HG03378 (cell line): ENCODE results near the gene FBLN2.

ENCODE experiments used
- ATAC-seq: cut with Tn5 transposase; IDR thresholded peaks from one replicate; pipeline ENCODE4 v1.9.1; 2021; ENCODE audit warnings: mild to moderate bottlenecking, moderate library complexity; ENCODE audit not compliant: unreplicated experiment

Gene FBLN2

DNA sequence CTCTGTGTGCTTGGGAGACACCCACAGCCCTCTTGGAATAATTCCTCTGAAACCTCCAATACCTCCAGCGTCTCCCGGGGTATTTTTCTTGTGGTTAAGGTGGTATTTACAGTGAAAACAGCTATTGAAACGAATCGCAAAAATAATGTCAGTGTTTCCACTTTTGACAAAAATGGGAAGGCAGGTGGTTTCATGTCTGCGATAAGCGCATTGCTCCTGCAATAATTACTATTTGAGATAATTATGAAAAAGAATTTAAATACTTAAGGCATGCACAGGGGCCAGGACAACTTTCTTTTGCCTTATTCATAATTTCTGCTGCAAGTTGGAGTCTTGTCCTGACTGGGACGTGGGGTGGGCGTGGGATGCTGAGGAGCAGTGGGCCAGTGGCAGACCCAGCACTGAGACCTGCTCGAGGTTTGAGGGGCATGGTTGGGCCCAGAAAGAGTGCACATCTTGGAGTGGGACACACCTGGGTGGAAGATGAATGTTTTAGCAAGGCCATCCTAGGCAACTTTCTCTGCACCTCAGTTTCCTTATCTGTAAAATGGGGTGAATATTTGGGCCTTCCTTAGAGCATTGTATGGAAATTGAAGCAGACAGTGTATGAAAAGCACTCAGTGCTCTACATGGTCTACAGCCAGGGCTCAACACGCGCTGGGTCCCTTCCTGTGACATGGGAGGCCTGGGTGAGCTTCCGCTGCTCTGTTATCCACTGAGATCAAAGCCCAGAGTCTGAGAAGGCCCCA is 110.5 kb downstream of the FBLN2 start:
- ATAC-seq, result no peak

DNA sequence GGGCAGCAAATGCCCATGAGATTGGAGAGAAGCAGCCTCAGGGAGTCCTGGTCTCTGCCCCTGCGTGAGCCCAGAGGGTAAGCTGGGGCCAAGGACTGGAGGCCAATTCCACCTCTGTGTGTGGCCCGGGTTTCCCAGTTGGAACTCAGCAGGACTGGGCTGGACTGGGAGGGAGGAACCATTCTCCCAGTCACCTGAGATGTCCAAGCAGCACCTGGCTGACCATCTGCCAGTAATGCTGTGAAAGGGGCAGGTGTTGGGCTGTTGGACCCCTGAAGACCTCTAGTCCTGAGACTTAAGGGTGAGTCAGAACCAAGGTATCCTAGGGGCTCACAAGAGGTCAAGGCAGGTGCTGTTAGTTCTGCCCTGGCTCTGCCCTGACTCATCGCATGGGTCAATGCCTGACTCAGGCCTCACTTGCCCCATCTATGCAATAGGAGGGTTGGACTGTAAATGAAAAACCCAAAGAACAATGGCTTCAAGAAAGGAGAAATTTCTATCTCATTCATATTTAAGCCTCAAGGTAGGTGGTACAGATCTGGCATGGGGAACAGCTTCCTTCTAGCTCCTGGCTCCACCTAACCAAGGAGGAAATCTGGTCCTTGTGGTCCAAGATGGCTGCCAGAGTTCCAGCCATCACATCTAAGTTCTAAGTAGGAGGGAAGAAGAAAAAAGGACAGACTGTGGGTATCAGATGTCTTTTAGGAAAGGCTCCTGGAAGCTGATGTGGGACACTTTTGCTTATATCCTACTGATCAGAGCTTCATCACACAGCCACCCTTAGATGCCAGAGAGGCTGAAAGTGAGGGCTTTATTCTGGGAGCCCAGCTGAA is 111.3 kb downstream of the FBLN2 start:
- ATAC-seq, result no peak

DNA sequence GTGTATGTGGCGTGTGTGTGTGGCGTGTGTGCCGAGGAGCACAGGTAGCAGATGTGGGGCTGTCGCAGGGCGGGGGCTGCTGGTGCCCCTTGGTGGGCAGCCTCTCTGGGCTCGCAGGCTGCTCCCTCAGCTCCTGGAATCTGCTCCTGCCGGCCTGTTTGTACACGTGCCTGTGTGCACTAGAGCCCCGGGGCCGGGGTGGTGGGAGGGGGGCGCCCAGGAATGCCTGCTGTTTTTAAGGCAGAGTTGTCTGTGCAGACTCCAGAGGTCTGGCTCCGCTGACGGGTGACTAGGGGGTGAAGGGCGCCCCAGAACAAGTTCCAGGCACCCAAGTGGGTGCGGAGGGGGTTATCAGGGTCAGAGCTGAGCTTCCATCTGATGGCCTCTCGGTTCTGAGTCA is 112.2 kb downstream of the FBLN2 start:
- no peak for ATAC-seq

DNA sequence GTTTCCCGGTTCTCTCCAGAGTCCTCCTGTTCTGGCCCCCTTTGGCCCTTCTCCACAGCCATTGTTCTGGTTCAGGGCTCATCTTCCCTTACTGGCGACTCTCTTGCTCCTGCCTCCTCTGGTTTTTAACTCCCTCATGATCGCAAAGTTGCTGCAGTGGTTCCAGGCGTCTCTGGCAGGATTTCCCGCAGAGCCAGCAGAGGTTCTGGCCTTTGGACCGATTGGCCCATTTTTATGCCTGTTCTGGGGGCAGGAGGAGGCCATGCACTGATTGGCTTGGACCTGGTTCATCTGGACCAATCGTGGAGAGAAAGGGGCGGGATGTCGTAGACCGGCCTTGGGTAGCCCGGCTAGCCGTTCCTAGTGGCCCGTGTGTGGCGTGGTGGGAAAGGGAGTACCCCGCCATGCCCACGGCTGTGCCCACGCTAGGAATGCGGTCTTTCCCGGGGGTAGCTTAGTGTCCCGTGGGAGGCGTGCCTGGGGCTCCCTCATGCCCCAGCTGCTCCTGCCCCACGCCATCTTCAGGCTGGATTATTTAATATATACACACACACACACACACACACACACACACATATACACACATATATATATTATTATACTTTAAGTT is 113.4 kb downstream of the FBLN2 start:
- ATAC-seq, result no peak

DNA sequence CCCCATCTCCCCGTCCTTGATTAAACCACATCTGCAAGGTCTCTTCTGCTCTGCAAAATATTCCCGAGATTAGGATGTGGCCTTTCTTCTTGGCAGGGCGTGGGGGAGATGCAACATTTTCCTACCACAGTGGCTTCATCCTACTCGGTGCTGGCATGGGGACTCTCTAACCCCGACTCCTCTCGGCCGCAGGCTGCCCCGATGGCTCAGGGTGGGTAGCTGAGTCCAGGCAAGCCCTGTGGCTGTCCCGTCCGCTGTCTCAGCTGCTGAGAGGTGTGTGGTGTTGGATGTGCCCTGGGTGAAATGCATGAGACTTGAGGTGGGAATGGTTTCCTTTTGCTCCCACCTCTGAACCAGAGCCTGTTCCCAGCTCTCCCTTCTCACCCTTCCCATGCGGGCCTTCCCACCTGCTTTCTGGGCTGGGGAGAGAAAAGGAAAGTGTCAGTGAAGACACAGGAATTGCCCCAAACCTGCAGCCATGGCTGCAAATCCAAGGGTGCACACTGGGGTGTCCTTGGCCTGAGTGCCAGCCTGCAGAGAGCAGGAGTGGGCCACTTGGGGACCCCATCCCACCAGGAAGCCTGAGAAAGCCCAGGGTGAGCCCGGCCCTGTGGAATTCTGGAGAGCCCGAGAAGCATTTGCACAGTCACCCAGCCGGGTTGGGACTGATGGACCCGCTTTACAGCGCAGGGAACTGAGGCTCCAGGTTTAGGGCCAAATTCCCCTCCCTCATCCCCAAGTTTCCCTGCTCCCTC is 115.0 kb downstream of the FBLN2 start:
- ATAC-seq, result no peak

DNA sequence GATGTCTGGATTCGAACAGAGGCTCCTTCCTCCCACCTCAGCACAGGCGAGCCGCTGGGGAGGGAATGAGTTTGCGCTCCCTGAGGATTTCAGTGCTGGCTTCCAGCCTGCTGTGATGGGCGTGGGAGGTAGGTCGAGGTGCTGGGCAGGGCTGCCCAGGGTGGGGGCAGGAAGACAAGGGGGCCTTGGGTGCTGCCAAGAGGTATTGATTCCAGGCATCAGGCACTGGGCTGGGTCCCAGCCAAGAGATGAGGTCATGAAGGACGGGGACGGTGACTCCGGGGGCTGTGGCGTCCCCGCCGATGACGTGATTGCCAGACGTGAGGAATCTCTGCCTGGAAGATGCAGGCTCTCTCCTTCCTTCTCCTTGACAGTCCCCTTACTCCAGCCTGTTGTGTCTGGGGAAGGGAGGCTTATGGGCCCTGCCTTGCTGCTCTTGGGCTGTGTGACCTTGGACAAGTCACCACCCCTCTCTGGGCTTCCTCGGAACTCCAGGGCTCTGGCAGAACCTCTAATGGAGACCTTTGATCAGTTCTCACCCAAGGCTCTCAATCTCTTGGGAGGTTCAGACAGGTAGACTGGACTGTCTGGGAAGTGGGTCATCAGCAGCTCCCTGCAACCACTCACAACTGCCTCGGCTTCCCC is 116.8 kb downstream of the FBLN2 start:
- no peak for ATAC-seq

DNA sequence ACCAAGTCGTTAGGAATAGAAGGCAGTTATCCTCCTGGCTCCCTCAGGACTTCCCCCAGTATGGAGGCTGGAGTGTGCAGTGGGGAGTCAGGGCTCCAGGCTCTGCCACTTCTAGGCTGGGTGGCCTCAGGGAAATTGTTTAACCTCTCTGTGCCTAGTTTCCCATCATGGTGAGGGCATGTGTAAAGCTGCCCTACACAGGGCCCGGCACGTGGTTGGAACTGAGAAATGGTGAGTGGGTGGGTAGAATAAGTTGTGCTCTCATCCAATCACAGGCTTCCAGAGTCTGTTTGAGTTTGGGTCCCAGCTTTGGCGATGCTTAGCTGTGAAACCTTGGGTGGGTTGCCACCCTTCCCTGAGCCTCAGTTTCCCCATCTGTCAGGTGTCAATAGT is 117.3 kb downstream of the FBLN2 start:
- ATAC-seq, result no peak

DNA sequence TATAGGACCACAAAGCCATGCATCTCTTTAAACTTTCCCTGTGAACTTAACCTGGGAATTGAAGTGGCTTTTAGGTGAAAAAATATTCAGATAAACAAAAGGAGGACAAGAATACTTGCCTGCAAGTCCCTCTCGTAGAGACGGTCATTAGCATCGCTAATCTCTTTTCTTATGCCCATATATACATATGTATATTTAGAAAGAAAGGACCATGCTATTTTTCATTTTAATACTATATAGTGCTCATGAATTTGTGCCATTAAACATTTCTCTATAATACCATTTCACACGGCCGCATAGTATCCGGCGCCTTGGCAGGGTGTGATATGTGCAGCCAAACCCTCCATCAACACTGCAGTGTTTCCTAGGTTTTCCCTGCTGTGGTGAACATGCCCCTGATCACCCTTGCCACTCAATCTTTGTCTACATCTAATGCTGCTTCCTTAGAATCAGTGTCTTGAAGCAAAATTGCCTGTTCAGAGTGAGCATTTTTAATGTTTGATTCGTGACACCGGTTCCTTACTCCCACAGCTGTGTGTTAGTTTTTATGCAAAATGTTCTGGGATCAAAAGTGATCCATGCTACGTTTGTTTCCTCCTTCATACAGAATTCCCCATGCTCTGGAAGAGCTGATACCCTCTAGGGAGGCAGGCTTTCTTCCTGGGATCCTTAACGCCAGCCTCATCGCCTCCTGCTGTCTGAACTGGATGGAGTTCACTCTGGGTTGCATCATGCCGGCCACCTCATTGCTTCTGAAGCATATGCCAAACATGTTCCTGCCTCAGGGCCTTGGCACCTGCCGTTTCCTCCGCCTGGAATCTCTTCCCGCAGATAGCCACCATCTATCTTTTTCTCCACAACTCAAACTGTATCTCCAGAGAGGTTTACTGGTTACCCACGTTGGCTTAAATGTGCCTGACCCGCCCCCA is 118.1 kb downstream of the FBLN2 start:
- no peak for ATAC-seq

DNA sequence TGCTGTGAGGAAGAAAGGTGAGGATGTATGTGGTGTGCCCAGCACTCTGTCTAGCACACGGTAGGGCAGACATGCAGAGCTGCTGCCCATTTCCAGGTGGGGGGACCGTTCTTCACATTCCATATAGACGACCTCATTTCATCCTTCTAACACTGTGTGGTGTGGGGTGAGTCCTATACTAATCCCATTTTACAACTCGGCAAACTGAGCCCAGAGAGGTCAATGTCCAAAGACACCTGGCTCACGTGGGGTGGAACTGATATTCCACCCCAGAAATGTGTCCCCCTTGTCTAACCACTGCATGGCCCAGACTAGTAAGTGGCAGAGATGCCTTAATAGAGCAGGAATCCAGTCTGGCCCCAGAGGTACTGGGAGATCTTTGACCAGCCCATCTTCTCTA is 119.2 kb downstream of the FBLN2 start:
- no peak for ATAC-seq

DNA sequence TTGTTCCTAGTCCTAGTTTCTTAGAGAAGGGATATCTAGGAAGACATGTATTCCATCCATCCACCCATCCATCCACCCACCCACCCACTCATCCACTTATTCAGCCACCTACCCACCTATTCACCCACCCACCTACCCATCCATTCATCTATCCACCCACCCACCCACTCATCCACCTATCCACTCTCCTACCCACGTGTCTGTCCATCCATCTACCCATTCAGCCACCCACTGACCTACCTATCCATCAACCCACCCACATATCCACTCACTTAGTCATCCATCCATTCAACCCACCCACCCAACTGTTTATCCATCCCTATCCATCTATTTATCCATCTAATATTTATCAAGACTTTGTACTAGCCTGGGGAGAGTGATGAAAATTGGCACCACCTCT is 120.5 kb downstream of the FBLN2 start:
- no peak for ATAC-seq

DNA sequence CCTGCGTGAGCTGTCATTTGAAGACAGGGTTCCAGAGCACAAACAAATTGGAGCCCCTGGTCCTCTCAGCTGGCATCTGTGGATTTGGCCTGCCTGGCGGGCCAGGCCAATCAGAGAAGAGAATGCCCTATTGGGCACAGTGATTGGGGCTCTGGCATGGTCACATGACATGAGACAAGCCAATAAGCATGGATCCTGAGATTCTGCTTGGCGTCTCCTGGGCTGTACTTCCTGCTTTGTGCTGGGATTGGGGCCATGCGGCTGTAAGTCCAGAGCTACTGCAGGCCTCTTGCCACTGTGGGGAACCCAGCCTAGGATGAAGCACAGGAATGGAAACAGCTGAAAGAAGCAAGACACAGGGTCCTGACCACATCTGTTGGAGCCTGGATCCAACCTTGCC is 121.4 kb downstream of the FBLN2 start:
- no peak for ATAC-seq

DNA sequence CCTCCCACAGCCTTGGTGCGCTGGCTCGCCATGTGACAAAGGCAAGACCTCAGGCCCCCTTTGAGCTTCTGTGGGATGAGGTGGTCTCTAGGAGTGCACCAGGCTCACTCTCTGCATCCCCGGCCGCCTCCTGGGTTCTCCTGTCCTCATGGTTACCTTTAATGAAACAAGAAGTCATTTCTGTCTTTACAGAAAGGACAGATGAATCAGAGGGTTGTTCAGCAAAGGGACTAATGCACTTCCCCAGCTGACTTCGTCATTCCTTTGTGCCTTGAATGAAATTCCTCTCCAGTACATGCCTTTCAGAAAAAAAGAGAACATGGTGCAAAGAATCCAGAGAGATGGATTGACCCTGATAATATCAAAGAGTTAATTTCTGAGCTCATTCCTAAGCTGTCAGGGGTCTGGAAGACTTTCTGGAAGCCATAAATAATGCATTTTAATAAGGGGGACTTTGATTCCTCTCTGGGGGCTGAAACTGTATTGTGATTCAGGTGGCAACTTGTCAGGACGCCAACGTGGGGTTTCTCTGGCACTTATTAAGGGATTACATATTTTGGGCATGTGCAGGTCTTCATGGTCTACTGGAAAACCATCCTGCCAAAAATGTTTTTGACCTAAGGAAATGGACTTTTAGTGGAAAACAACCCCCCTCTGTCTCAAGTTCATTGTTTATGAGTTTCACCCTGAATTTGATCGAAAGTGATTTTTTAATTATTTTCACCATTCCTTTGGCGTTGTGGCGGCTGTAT is 122.7 kb downstream of the FBLN2 start:
- ATAC-seq, result no peak

DNA sequence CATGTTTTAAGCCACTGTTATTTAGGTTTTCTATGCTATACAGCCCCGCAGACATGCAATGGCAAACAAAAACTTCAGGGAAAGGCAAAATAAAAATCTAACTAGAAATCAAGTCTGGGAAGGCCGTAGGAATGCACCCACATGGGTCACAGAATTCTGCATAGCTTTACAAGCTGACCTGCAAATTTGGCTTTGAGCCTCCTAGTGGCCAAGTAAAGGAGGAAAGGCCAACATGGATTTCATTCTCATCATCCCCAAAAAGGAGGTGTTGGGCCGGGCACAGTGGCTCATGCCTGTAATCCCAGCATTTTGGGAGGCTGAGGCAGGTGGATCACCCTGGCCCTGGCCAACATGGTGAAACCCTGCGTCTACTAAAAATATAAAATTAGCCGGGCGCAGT is 124.3 kb downstream of the FBLN2 start:
- no peak for ATAC-seq

DNA sequence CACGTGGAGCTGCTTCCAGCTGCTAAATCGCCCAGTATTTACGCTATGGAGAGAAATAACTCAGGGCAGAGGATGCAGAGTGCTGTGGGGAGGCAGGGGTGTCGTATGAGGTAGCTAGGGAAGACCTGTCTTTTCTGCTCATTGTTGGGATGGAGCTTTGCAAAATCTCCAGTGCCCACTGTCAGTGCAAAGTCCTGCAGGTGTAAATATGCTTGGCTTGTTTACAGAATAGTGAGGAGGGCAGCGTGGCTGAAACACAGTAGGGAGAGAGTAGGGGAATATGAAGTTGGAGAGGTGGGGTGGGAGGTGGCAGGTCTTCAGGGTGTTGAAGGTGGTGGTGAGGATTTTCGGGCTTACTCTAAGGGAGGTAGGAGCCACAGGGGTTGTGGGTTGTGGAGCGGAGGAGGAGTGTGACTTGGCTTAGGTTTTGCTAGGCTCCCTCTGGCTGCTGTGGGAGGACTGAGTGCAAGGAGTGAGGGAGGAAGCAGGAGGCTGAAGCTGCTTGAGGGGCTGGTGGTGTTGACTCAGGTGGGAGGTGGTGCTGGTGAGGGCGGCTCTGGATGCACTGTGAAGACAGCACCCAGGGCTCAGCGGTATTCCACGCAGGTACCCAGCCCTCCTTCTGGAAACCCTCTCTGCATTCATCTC is 125.7 kb downstream of the FBLN2 start:
- ATAC-seq, result no peak

DNA sequence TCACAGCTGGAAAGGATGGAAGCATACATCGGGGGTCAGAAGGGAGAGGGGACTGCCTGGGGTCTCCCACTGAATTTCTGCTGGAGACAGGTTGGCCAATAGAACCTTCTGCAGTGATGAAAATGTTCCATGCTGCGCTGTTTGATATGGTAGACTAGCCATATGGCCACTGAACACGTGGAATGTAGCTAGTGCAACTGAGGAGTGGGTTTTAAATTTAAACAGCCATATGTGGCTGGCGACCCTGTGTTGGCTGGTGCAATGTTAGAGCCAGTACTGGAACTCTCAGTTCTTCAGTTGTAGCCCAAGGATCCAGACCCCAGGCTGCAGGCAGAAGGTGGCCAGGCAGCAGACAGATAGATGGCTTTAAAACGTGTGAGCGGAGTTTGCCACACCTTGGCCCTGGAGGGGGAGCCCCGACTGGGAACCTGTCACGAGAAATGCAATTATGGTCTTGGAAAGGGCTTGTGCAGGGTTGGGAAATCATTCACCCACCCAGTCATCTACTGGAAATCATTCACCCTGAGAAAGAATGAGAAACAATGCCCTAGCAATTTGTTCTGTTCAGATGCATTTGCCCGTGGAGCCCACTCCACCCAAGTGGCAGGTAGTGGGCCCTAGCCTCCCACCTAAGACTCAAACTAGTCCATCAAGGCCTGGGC is 127.6 kb downstream of the FBLN2 start:
- ATAC-seq, result no peak

DNA sequence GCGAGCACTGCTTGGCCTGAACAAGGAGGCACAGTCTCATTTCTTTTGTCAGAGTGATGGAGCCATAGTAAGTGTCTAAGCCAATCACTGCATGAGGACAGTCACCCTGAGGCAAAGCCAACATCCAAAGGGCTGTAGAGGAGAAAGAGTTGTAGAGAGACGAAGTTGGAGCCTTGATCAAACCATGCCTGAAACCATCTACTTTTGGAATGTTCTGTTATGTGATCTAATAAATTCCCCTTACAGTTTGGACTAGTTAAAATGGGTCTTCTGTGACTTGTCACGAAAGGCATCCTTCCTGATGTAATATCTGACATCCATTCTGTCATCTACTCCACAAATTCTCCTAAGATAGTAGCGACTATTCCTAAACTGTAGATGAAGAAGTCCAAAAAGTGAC is 128.3 kb downstream of the FBLN2 start:
- ATAC-seq, result no peak

DNA sequence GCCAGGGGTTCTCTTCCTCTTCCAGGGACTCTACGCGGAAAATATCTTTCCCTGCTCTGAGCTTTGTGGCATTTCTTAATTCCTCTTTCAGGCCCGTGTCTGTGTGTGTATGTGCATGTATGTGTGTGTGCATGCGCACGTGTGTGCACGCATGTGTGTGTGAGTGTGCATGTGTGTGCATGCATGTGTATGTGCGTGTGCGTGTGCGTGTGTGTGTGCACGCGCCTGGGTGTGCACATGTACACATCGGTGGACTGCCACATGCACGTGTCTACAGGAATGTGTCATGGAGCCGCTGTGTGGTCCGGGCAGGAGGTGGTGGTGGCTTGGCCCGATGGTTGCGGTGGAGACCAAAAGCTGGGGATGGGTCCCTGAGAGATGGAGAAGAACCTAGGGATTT is 133.0 kb downstream of the FBLN2 start:
- ATAC-seq, result no peak
